Testis (tissue), 2 donors: ENCODE data around the gene ADAMTS15.

Experiments
- CTCF ChIP-seq, 3 experiments: fragments of 450-650 bp in 2 of 3; fragments of 200-600 bp in 1 of 3; sonication (generic) in 1 of 3; IDR thresholded peaks; one replicate each; pipeline ENCODE4 v1.5.1; 2016 to 2019; ENCODE audit warnings: antibody characterized with exemption in 3 of 3, mild to moderate bottlenecking in 2 of 3, moderate library complexity in 1 of 3
- POLR2A ChIP-seq: fragments of 450-650 bp; IDR thresholded peaks from one replicate; pipeline ENCODE4 v1.6.1; 2017; ENCODE audit warnings: antibody characterized with exemption, mild to moderate bottlenecking, moderate library complexity

- TF ChIP-seq CTCF (IDR thresholded peaks at IDR 0.05) (no peak), POLR2A (no peak)
Observed at GRCh38 chr11:130408401-130408890, 40.0 kb upstream of the ADAMTS15 start.
